Right atrium auricular region (tissue), 2 donors: Measurements from ENCODE around the gene PRRG3. TPM values are rescaled to one million over a fixed set of nuclear protein-coding genes. Genes with fewer than 3 reads are reported as not detected.

ENCODE experiments used
- DNase-seq: peaks from one replicate; pipeline ENCODE4 v3.0.0-alpha.2; 2019; ENCODE audit warnings: low spot score
- H3K27ac ChIP-seq, 2 donors: fragments of 200-600 bp; sonication (generic); 1 replicate in 1 of 2; 2 replicates in 1 of 2; pipeline ENCODE4 v1.5.1; 2016 to 2019
- H3K27me3 ChIP-seq, 2 donors: fragments of 200-600 bp; sonication (generic); one replicate each; pipeline versions ENCODE4 v1.5.1 to v1.6.0; 2017 to 2019
- H3K36me3 ChIP-seq: fragments of 200-600 bp; sonication (generic); one replicate; pipeline ENCODE4 v1.5.1; 2016
- H3K4me1 ChIP-seq, 2 donors: fragments of 200-600 bp; sonication (generic); one replicate each; pipeline versions ENCODE4 v1.5.1 to v1.6.0; 2017 to 2019
- H3K4me3 ChIP-seq, 2 donors: fragments of 200-600 bp; sonication (generic); 1 replicate in 1 of 2; 2 replicates in 1 of 2; pipeline ENCODE4 v1.5.1; 2017 to 2019; ENCODE audit warnings: mild to moderate bottlenecking in 1 of 2, moderate library complexity in 1 of 2
- H3K9me3 ChIP-seq, 2 donors: fragments of 200-600 bp; sonication (generic); one replicate each; pipeline ENCODE4 v1.5.1; 2019
- total RNA-seq, 2 donors: library from RNA; depleted of rRNA; stranded (reverse); fragments of >200 nt; gene quantifications; one replicate each; pipeline ENCODE4 v1.1.0, GENCODE V29; 2016
- TF ChIP-seq, protein P1 (sequence below), 2 donors: fragments of 200-600 bp; sonication (generic); IDR thresholded peaks; one replicate each; pipeline ENCODE4 v1.5.1; 2019; ENCODE audit warnings: antibody characterized with exemption in 2 of 2

PRRG3 gene
- total RNA-seq, 2 donors from 2014 or later, result 0.08 to 1.7 TPM

DNA sequence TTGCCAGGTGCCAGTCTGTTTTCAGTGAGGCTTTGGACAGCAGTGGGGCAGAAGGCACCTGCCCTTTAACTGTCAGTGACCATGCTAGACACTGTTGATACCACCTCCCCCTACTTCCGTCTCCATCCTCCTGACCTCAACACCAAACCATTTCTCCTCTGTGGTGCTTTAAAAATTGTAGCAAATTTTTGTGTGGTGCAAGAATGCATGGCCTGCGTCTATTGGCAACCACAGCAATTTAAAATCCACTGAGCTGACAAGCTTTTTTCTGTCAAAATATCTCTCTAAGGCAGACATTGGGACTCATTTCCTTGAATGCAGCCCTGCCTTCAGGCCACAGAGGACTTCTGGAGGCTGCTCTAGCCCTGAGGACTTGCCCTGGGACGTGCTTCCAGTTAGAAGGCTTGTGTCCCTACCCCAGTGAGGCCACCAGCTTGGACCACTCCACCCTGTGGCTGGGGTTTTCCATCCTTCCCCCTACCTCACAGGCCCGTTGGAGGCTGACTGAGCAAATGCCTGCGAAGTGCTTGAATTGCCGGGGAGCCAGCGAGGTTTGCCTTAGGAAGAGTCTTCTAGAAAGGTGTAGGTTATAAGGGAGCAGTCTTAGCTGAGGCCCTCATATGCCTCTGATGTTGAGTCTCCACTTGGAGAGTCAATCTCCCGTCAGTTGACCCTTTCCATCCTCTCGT, 6.9 kb downstream of the PRRG3 start:
- TF ChIP-seq, protein P1, sequence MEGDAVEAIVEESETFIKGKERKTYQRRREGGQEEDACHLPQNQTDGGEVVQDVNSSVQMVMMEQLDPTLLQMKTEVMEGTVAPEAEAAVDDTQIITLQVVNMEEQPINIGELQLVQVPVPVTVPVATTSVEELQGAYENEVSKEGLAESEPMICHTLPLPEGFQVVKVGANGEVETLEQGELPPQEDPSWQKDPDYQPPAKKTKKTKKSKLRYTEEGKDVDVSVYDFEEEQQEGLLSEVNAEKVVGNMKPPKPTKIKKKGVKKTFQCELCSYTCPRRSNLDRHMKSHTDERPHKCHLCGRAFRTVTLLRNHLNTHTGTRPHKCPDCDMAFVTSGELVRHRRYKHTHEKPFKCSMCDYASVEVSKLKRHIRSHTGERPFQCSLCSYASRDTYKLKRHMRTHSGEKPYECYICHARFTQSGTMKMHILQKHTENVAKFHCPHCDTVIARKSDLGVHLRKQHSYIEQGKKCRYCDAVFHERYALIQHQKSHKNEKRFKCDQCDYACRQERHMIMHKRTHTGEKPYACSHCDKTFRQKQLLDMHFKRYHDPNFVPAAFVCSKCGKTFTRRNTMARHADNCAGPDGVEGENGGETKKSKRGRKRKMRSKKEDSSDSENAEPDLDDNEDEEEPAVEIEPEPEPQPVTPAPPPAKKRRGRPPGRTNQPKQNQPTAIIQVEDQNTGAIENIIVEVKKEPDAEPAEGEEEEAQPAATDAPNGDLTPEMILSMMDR (IDR thresholded peaks at IDR 0.05), result no peak
- Histone ChIP-seq H3K27ac (no peak overlapping the region), H3K36me3 (no peaks in the 10 kb centered on the region), H3K4me1 (no peaks in the 10 kb centered on the region), H3K9me3 (no peaks in the 10 kb centered on the region), H3K27me3 (no peaks in the 10 kb centered on the region), H3K4me3 (no peak overlapping the region)
- no peak for DNase-seq

DNA sequence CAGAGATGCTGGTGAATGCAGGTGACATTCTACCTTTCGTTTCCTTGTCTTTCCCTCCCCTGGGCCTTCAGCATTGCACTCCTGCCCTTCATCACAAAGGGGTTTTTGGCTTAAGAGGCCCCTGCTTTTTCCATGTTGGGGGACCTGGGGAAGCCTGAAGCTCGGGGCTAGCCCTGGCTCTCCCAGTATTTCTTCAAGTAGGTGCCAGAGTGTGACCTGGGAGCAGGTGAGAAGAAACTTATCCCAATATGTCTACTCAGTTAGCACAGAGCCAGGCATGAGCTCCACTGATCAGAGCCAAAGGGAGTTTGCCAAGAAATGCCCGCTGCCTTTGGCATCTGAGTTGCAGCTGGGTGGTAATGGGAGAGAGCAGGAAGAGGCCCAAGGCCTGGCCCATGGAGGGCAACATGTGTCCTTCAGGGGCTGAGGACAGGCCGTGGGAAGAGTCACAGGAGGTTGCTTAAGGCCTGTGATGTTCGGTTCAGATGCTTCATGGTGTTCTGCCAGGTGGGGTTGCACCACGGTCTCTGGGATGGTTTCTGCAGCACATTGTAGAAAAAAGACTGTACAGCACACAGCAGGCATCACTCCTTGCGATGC, 7.6 kb downstream of the PRRG3 start:
- H3K4me3 ChIP-seq, result no peak overlapping the region
- no peaks in the 10 kb centered on the region for H3K4me1 ChIP-seq
- H3K9me3 ChIP-seq, result no peaks in the 10 kb centered on the region
- no peak for DNase-seq
- TF ChIP-seq, protein P1 (IDR thresholded peaks at IDR 0.05), result no peak
- no peak overlapping the region for H3K27ac ChIP-seq
- no peaks in the 10 kb centered on the region for H3K27me3 ChIP-seq
- no peaks in the 10 kb centered on the region for H3K36me3 ChIP-seq

DNA sequence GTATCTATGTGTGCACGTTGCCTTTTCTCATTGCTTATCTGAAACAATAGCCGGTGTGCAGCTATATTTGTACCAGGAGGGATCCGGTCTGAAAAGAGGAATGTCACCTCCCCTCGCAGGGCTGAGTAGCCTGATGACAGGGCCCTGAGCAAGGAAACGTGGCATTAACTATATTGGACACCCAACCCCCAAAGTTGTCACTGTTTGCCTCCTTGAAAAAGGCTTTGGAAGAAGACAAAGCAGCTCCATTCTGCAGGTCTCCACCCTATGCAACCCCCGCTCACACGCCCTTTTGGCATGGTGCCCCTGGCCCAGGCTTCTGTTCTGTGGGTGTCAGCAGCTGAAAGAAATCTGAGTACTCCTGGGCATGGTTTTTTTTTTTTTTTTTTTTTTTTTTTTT, 8.2 kb downstream of the PRRG3 start:
- H3K9me3 ChIP-seq, result no peaks in the 10 kb centered on the region
- no peak overlapping the region for H3K4me3 ChIP-seq
- H3K36me3 ChIP-seq, result no peaks in the 10 kb centered on the region
- DNase-seq, result no peak
- TF ChIP-seq, protein P1 (IDR thresholded peaks at IDR 0.05), result no peak
- no peaks in the 10 kb centered on the region for H3K4me1 ChIP-seq
- no peaks in the 10 kb centered on the region for H3K27me3 ChIP-seq
- no peak overlapping the region for H3K27ac ChIP-seq

DNA sequence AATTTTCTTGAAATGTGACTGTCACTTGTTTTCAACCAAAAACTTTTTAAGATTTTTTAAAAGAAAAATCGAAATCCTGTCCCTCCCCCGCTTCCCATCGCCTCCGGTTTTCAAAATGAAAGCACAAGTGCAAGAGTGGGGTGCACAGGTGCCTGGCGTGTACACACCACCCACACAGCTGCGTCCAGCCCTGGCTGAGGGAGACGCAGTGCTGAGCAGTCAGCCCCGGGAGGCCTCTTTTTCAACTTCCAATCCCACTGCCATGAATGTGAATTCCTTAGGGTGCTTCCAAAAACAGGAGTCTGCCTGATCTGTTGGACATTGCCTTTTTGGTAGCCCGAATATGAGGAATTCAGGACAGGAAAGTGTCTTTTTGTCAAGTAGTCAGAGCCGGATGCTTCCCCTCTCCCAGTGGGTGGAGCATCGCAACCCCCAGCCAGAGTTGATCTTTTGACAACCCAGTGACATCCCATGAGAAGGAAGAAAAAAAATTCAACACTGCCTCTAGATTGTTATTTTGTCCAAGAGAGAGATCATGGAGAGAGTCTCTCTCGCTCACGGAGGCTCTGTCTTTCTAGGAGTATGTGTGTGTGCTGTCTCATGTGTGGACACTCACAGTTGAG, 8.9 kb downstream of the PRRG3 start:
- Histone ChIP-seq H3K9me3 (no peaks in the 10 kb centered on the region), H3K4me3 (peak overlapping the region in 1 of 2 donors; percentile 29), H3K4me1 (no peaks in the 10 kb centered on the region), H3K27ac (peak overlapping the region in 1 of 2 donors; percentile 27), H3K27me3 (no peaks in the 10 kb centered on the region), H3K36me3 (no peaks in the 10 kb centered on the region)
- TF ChIP-seq, protein P1 (IDR thresholded peaks at IDR 0.05), result no peak
- no peak for DNase-seq

- TF ChIP-seq, protein P1 (IDR thresholded peaks at IDR 0.05), result no peak
- no peak overlapping the region for H3K4me3 ChIP-seq
- no peaks in the 10 kb centered on the region for H3K4me1 ChIP-seq
- H3K36me3 ChIP-seq, result no peaks in the 10 kb centered on the region
- H3K9me3 ChIP-seq, result no peaks in the 10 kb centered on the region
- DNase-seq, result no peak
- no peaks in the 10 kb centered on the region for H3K27me3 ChIP-seq
- H3K27ac ChIP-seq, result no peak overlapping the region
Observed at GRCh38 chrX:151708821-151709220, 13.6 kb downstream of the PRRG3 start.
